HG02798 (cell line): ENCODE results near the gene ZNF20.

Experiments
- ATAC-seq: cut with Tn5 transposase; IDR thresholded peaks from one replicate; pipeline ENCODE4 v1.9.1; 2021; ENCODE audit warnings: mild to moderate bottlenecking; ENCODE audit not compliant: unreplicated experiment, poor library complexity

Gene ZNF20

GRCh38 chr19:12139885-12140544 is at the start of gene ZNF20:
TSS of gene ZNF20 (minus strand) at chr19:12140350. CDS start at chr19:12140182, 168 bp downstream.
- ATAC-seq: peak; percentile 95

DNA sequence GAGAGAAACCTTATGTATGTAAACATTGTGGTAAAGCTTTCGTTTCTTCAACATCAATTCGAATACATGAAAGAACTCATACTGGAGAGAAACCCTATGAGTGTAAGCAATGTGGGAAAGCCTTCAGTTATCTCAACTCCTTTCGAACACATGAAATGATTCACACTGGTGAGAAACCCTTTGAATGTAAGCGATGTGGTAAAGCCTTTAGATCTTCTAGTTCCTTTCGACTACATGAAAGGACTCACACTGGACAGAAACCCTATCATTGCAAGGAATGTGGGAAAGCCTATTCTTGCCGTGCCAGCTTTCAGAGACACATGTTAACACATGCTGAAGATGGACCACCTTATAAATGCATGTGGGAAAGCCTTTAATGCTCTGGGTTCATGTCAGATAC is 47.5 kb upstream of the ZNF20 start:
- ATAC-seq: no peak

- no peak for ATAC-seq
Measured at GRCh38 chr19:12180377-12180776, 40.2 kb upstream of the ZNF20 start.

GRCh38 chr19:12166626-12167025 is 26.5 kb upstream of the ZNF20 start:
- no peak for ATAC-seq

GRCh38 chr19:12163826-12164225 is 23.7 kb upstream of the ZNF20 start:
- no peak for ATAC-seq

DNA sequence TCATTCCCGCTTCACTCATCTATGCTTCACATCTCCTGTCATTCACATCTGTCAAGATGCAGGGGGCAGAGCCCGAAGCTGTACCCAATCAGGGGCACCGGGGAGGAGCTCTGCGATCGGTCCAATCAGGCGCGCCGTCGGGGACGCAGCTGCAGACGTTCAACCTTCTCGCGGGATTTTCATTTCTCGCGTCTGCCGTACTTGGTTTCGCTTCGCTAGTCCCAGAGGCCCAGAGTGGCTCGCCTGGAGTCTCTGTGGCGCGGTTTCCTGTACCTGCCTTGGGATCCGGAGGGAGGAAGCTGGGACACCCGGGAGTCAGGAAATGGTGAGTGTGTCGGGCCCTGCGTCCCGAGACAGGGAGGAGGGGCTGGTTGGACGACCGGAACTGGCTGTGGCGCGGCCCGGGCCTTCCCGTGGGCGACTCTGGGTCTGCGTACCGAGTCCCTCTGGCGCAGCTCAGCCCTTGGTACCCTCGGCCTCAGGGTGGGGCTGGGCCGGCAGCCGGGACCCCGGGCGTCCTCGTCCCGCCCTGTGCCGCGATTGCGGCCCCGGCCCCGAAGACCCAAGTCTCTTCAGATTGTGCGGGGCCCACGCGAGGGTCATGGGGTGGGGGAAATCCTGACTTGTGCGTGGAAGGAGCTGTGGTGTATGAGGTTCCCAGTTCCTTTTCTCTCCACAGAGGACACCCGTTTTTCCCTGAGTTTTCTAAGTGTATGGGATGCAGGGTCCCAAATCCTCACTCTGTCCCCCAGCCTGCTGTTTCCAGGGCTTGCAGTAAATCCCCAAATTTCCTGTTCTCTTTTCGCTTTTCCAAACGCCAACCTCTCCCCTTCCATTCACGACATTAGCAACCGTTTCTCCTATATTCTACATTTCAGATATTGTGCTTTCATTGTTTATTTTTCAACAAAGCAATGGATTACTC is 23.0 kb upstream of the ZNF20 start, which contains the start of gene ZNF136:
Gene ZNF136, plus strand, starts transcription at position 215 of the 925 bp plus-strand sequence. Its CDS starts 108 bp downstream, at position 323.
- ATAC-seq: peak; percentile 96

DNA sequence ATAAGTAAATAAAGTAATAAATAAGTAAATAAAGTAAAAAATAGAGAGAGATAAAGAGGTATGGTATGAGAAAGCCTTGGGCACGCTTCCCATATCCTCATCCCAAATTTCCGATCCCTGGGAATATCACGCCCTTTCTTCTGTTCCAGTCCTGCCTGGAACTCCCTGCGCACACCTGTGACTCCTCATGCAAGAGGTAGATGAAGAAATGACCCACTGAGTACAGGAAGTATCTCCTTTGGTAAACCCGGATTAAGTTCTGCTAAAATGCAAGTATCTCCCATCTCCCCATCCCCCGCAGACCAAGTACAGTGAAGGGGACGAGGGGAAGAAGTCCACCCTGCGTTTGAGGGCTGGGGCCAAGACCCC is 22.3 kb upstream of the ZNF20 start:
- ATAC-seq: no peak

DNA sequence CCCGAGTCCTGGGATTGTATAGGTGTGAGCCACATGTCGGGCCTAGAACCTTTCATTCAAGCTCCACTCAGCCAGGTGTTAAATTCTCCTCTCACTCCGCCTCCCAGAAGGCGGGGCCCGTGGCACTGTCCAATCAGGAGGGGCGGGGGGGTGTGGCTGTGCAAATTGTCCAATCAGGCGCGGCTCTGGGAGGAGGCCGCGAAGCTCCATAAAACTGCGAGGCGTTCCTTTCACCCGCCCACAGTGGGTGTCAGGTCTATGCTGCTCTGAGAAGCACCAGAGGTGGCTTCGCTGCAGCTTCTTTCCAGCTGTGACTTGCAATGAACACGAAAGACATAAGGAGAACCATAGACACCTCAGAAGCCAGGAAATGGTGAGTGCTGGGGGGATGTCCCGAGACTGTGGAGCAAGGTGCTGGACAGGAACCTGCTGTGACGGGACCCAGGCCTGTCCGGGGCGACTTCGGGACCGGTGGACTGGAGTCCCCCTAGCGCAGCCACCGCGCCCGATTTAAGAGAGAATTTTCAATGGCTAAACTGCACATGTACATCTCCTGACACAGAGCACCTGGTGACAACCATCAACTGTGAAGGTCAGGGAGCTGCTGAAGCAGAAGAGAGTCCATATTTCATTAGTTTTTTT is 19.7 kb upstream of the ZNF20 start:
- ATAC-seq: no peak

DNA sequence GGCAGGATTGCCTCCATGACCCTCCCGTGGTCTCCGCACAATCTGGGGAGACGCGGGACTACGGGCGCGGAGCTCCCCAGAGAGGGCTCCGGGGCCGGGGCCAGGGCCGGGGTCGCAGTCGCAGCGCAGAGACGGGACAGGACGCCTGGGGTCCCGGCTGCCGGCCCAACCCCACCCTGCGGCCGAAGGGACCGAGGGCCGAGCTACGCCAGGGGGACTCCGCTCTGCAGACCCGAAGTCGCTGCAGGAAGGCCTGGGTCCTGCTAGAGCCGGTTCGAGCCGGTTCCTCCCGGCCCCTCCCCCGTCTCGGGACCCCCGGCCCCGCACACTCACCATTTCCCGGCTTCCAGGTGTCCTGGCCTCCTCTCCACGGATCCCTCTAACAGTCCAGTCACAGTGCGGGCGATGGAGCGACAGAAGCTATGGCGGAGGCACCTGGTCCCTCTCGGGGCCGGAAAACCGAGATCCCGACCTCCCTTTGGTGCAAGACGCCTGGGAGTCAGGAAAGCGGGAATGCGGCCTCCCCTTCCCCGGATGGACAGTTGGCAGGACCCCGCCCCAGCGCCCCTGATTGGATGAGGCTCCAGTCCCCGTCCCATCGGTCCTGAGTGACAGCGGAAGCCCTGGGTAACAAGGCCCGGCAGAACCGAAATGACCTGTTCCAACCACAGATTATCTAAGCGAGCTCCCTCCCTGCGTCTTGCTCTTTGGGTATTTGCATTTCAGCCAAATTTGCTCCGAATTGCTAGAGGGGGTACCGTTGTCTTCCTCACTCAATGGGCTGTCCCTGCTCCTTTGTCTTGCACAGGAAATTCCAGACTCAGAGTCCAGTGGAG is 16.3 kb upstream of the ZNF20 start, which contains the start of gene ZNF625:
Gene ZNF625, minus strand, starts transcription at position 512 of the 836 bp plus-strand sequence. Its CDS starts 176 bp downstream, at position 336.
- ATAC-seq: peak; percentile 82

- ATAC-seq: no peak
Measured at GRCh38 chr19:12155324-12155860, 15.2 kb upstream of the ZNF20 start.

- ATAC-seq: no peak
Measured at GRCh38 chr19:12145348-12145747, 5.2 kb upstream of the ZNF20 start.

GRCh38 chr19:12141405-12141736 is 1.2 kb upstream of the ZNF20 start:
- no peak for ATAC-seq

DNA sequence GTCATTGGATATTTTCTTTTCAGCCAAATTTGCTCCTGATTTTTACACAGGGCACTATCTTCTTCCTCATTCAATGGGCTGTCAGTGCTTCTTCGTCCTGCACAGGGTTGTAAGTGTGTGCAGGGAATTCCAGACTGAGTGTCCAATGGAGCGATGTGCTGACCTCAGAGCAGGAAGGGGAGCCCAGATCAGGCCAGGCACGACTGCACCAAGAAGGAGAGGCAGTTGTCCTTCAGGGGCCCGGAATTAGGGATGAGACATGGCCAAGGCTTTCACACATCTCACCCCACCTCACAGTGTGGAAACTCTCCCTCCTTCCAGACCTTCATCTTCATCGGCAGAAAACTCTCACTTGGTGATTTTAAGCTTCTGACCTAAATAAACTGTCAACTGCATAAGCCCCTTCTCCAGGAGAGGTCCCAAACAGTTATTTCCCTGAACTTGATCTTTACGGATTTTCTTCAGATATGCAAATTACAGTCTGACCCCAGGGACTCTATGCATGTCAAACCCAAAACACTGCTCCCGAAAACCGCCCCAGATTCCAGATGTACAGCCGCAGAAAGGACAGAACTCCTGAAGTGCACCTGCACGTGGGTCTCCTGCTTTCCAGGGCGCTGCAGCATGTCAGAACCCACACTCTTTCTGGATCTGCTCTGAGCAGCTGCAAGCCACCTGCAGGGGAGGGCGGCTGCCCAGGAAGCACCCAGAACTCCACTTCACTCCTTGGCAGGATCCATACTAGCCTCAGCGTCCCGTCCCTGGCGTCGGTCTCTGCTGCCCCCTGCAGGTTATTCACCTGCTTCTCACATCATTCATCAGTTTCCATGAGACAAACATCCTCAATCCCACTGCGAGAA is 625 bp upstream of the ZNF20 start:
- ATAC-seq: peak; percentile 54

- ATAC-seq: no peak
Measured at GRCh38 chr19:12139269-12139668, 881 bp downstream of the ZNF20 start.

- ATAC-seq: no peak
Measured at GRCh38 chr19:12137221-12137940, 2.8 kb downstream of the ZNF20 start.

GRCh38 chr19:12133069-12133468 is 7.1 kb downstream of the ZNF20 start:
- no peak for ATAC-seq

DNA sequence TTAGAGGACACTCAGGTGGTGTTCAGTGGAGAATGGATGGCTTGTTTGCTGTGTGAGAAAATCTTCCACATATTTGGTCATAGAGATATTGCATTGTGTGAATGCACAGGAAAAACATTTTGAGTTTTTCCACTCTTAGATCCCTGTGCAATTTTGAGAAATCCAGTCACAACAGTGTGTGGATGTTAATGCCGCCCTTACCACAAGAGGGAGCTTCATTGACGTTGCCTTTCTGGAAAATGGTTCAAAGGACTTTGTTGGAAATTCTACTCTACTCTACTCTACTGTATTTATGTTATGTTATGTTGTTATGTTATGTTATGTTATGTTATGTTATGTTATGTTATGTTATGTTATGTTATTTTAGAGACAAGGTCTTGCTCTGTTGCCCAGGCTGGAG is 13.4 kb downstream of the ZNF20 start:
- no peak for ATAC-seq
